Urothelium cell line (cell line): ENCODE data around the gene CDK11B.

Source experiments
- DNase-seq: peaks from one replicate; pipeline ENCODE4 v3.0.0; 2011; ENCODE audit warnings: low spot score, mixed read lengths
- FAIRE-seq: peaks from 2 replicates; lab custom pipeline; 2011; peaks lifted over from hg19 to GRCh38; lab: Jason Lieb, UNC

CDK11B gene

DNA sequence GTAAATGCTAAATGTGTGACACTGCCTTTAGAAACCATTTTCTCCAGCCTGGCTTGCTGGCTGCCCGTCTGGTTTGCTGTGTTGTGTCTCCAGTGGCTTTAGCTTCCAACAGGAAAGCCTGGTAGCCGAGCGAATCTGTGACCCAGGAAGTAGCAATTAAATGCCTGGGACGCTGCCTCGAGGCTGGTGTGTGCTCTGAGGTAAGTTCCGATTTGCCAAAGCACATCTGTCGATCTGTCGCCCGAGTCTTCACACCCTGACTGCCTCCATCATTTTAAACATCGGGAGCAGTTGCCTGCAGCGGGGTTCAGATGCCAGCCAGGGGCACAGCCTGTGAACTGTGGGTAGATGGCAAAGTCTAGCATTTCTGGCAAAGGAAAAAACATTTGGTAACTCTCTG lies 41.3 kb downstream of the CDK11B start:
- DNase-seq, result no peak
- no peak for FAIRE-seq

DNA sequence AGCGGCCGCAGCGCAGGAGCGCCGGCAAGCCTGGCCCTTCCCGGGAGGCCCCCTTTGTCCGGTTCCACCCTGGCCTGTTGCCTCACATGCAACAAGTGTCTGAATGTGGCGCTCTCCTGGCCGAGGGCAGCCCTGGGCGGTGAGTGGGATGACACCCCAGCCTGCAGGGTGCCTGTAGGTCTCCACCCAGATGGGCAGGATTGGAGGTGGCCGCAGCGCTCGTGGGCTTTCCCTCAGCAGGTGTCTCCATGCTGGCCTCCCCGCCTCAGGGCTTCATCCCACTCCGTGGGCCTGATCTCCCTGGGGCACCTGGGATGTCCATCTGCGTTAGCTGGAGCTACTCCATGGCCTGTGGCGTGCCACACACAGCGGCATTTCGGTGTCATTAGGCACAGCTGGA lies 42.0 kb downstream of the CDK11B start:
- DNase-seq, result no peak
- FAIRE-seq, result no peak

DNA sequence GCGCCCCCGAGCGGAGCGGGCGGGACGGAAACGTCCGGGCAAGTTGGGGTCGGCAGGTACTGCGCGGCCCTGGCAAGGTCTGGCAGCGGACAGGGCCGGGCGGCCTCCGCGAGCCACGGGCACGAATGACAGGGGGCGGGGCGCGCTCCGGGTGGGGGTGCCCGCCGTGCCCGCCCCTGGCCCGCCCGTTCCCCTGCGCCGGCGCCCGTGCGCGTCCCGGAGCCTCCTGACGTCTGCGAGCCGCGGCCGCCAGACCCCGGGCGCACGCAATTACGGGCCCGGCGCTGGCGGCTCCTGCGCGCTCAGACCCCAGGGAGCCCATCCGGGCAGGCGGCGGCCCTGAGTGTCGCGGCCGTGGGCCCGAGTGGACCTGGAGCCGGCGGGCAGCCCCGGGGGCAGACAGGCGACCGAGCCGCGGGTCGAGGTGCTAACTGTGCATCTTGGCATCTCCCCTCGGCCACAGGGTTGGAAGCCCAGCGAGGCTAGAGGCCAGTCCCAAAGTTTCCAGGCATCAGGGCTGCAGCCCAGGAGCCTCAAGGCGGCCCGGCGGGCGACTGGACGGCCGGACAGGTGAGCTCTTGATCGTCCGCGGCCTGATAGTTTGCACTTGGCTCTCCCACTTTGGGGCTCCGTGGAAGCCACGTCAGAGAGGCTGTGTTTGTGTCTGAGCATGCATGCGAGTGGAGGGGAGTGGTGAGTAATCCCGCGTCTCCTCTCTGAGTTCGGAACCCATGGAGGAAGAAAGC lies 42.6 kb downstream of the CDK11B start:
- FAIRE-seq (no peak), DNase-seq (peak; percentile 57)

DNA sequence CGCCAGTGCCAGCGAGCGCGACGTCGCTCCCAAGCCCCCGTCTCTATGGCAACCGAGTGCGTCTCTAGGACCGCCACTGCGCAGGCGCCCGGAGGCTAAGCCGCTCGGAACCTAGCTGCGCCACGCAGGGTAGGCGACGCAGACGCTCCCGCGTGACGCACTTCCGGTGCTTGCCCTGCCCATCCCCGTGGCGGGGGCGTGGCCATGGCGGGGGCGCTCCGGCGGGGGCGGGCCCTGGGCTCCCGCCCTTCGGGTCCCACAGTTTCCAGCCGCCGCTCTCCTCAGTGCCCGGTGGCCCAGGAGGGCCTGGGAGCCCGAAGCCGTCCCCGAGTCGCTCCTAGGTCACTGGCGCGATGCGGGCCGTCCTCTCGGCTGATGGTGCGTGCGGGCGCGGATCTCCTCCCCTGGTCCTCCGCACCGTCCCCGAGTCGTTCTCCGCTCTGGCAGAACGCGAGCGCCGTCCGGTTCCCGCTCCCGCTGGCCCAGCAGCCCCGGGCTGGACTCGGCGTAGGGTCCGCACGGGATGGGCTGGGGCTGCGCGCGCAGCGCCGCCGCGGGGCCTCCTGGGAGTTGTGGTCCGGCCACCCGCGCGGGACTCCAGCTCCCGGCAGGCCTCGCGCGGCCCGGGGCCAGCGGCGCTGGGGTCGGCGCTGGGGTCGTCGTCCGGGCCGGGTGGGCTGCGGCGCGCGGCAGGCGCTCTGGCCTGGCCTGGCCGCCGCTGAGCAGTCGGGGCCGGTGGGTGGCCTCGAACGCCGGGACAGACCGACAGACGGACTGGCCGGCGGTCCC lies 43.4 kb downstream of the CDK11B start, which contains the start of gene MIB2:
MIB2 (plus strand) TSS at position 245 of the 789 bp plus-strand sequence. CDS start 7,953 bp downstream, outside the sequence.
- DNase-seq, result peak; percentile 98
- peak; percentile 78 for FAIRE-seq

- FAIRE-seq (no peak), DNase-seq (no peak)
These were observed 43.9 kb downstream of the CDK11B start for GRCh38 chr1:1614954-1615255.

GRCh38 chr1:1614204-1614953 lies 44.4 kb downstream of the CDK11B start:
- FAIRE-seq (no peak), DNase-seq (no peak)

DNA sequence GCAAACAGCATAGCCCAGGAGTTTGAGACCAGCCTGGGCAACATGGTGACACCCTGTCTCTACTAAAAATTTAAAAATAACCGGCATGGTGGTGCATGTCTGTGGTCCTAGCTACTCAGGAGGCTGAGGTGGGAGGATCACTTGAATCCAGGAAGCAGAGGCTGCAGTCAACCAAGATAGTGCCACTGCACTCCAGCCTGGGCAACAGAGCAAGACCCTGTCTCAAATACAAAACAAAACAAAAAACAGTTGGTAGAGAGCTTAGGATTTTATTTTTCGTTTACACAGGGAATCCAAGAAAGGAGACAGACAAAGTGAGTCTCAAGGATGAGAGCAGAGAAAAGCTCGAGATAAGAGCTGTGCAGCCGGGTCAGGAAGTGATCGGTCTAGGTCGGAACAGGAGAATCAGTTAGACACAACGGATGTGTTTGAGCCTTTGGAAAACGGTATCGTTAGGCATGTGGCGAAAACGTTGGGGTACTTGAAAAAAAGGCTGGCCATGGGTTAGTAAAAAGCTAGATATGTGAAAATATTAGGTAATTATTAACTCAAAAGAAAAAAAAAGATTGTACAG lies 45.2 kb downstream of the CDK11B start:
- FAIRE-seq, result no peak
- no peak for DNase-seq

DNA sequence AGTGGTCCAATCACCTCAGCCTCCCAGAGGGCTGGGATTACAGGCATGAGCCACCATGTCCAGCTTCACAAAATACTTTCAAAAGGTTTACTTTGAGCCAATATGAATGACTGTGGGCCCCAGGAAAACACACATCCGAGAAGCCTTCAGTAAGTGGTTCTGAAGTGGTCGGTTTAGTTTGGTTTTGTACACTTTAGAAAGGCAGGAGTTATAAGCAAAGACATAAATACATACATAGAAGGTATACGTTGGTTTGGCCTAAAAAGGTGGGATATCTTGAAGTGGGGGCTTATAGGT lies 46.8 kb downstream of the CDK11B start:
- DNase-seq (no peak), FAIRE-seq (no peak)

DNA sequence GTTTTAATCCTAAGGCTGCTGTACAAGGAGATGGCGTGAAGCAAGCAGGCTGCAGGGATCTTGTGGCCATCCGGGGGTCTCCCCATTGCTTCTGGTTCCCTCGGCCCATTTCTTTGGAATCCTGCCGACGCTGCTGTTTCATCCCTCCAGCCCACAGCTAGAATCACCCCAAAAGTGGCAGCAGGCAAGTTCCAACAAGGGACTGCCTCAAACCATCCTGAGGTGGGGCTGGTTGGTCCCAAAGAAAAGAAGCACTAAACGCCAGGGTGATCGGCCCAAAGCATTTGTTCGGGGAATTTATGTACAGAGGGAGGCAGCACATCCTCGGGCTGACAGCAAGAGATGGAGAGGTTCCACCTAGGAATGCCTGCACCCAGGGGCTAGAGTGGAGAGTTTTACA lies 48.0 kb downstream of the CDK11B start:
- DNase-seq (no peak), FAIRE-seq (no peak)

DNA sequence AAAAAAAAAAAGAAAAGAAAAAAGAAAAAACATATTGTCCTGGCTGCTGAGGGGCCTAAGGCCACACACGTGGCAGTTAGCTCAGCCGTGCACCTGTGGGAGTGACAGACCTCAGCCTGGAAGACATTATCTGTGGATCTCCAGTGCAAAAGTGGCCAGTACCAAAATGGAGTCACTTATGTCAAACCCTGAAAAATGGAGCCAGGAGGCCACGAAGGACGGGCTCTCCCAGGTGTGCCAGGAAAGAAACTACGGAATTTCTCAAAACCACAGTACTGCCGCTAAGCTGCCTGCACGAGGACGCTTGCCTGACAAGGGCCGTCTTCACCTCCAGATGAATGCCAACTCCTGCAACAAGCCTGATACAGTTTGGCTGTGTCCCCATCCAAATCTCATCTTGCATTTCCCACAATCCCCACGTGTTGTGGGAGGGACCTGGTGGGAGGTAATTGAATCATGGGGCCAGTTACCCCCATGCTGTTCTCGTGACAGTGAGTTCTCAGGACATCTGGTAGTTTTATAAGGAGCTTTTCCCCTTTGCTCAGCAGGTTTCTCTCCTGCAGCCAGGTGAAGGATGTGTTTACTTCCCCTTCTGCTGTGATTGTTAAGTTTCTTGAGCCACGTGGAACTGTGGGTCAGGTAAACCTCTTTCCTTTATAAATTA lies 48.9 kb downstream of the CDK11B start:
- FAIRE-seq (no peak), DNase-seq (no peak)

DNA sequence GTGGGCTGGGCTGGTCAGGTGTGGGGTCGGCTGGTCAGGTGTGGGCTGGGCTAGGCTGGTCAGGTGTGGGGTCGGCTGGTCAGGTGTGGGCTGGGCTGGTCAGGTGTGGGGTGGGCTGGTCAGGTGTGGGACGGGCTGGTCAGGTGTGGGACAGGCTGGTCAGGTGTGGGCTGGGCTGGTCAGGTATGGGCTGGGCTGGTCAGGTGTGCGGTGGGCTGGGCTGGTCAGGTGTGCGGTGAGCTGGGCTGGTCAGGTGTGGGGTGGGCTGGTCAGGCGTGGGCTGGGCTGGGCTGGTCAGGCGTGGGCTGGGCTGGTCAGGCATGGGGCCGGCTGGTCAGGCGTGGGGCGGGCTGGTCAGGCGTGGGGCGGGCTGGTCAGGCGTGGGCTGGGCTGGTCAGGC lies 52.6 kb downstream of the CDK11B start:
- DNase-seq, result no peak
- FAIRE-seq, result no peak

DNA sequence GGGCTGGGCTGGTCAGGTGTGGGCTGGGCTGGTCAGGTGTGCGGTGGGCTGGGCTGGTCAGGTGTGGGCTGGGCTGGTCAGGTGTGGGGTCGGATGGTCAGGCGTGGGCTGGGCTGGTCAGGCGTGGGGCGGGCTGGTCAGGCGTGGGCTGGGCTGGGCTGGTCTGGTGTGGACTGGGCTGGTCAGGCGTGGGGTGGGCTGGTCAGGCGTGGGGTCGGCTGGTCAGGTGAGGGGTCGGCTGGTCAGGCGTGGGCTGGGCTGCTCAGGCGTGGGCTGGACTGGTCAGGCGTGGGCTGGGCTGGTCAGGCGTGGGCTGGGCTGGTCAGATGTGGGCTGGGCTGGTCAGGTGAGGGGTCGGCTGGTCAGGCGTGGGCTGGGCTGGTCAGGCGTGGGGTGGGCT lies 53.1 kb downstream of the CDK11B start:
- DNase-seq (no peak), FAIRE-seq (no peak)

- no peak for FAIRE-seq
- no peak for DNase-seq
These were observed 53.7 kb downstream of the CDK11B start for GRCh38 chr1:1605034-1605591.

DNA sequence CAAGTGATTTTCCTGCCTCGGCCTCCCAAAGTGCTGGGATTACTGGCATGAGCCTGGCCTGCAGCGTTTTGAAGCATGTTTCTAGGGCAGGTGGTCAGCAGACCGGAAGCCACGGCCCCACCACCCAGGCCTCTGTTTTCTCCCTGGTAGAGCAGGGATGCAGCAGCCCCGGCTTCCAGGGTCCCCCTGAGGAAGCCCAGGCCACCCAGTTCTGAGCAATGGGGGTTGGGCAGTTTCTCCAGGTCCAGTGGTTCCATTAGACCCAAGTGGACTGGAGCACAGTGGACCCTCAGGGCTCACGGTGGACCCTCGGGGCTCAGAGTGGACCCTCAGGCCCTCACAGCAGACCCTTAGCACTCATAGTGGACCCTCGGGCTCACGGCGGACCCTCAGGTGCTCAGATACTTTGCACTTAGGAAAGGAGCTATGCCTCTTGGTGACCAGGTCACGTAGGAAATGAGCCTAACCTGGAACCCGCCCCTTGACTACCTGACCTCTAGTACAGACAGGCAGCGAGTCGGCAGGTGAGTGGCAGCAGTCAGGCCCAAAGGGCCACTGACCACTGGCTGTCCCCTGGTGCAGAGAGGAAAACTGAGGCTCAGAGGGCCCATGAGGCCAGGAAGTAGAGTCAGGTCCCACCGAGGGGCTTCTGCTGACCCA lies 54.3 kb downstream of the CDK11B start:
- no peak for FAIRE-seq
- DNase-seq, result no peak

GRCh38 chr1:1603671-1604373 lies 55.0 kb downstream of the CDK11B start:
- DNase-seq (no peak), FAIRE-seq (no peak)

DNA sequence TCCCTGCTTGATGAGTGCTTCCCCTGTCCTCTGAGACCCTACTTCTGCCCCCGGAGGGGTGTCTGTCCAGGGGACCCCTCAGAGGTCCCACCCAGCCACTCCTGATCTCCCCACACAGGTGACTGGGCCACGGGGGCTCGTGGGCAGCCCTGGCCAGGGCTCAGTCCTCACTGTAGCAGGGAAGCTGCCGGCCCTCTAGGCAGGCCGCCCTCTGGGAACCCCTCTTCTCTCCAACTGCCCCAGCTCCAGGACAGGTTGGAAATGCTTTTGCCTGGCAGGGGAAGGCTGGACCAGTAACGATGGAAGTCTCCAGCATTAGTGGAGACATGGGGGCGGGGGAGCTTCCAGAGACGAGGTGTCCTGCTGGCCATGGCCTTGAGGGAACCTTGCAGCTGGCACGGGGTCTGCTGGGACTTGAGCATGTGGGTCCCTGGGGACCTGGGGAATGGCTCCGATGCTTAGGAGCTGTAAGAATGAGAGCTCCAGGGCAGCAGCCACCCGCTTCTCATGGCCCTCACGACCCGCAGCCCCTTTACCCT lies 55.8 kb downstream of the CDK11B start:
- DNase-seq, result no peak
- no peak for FAIRE-seq

GRCh38 chr1:1602304-1602967 lies 56.4 kb downstream of the CDK11B start:
- no peak for DNase-seq
- FAIRE-seq, result no peak

DNA sequence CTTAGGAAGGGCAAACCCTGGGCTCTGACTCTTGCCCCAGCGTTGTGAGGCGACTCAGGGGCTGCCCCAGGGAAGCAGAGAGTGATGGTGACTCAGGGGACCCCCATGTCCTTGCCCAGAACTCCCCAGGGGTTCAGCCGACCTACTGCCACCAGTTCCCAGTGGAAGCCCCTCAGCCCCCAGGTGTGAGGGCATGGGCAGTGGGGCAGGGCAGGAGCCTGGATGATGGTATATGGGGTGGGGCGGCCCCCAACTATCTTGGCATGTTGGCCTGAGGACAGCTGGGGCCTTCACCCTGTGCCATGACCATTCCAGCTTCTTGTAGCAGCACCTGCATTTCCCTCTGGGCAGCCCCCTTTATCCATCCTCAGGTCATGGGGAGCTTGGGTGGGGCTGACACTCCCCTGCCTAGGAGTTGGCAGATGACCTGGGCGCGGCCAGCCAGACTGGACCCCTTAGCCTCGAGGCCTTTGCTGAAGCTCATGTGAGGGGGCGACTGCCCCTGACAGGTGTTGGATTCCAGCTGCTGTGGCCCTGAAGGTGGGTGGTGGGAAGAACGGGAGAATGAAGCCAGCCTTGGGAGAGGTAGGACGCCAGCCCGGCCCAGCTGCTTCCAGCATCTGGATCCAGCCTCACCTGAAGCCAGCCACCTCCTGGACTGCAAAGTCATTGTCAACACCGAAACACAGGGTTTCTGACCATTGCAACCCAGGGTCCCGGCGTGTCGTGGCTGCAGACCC lies 57.1 kb downstream of the CDK11B start:
- FAIRE-seq, result no peak
- DNase-seq, result no peak
